ENCODE measurements around the gene PTGES3. TPM values are rescaled to one million over a fixed set of nuclear protein-coding genes. Genes with fewer than 3 reads are reported as not detected.
A peak's percentile ranks its signal among the peaks of the same experiment; 100 is the strongest.

PTGES3 gene

Small RNAs within 50 kb of the gene (small RNA-seq; reads per million reads assigned to genes)
- gene RN7SL809P (ENCODE audit: insufficient read depth) (not detected), gene SNORD59A (ENCODE audit: insufficient read depth) (145 reads per million, percentile 96 among the genes with 10 or more reads in this experiment)

All from mesendoderm (in vitro differentiated cells).